Fibroblast of pulmonary artery (primary cell): Measurements from ENCODE around the gene TIAM2.

ENCODE experiments used
- DNase-seq: peaks from one replicate; pipeline ENCODE4 v3.0.0-alpha.2; 2010; ENCODE audit warnings: low read depth
- H3K4me3 ChIP-seq: replicated peaks from 2 replicates; pipeline ENCODE4 v1.5.1; 2011; ENCODE audit warnings: low read depth, mild to moderate bottlenecking, control low read depth, low read length, moderate library complexity
- TF ChIP-seq, protein P1 (sequence below): IDR thresholded peaks from 2 replicates; pipeline ENCODE4 v1.5.1; 2011; ENCODE audit warnings: mild to moderate bottlenecking, control low read depth, low read length, inconsistent platforms; ENCODE audit errors: missing control alignments

Gene TIAM2

GRCh38 chr6:155130161-155130853 lies 135.2 kb downstream of the TIAM2 start:
- TF ChIP-seq, protein P1, sequence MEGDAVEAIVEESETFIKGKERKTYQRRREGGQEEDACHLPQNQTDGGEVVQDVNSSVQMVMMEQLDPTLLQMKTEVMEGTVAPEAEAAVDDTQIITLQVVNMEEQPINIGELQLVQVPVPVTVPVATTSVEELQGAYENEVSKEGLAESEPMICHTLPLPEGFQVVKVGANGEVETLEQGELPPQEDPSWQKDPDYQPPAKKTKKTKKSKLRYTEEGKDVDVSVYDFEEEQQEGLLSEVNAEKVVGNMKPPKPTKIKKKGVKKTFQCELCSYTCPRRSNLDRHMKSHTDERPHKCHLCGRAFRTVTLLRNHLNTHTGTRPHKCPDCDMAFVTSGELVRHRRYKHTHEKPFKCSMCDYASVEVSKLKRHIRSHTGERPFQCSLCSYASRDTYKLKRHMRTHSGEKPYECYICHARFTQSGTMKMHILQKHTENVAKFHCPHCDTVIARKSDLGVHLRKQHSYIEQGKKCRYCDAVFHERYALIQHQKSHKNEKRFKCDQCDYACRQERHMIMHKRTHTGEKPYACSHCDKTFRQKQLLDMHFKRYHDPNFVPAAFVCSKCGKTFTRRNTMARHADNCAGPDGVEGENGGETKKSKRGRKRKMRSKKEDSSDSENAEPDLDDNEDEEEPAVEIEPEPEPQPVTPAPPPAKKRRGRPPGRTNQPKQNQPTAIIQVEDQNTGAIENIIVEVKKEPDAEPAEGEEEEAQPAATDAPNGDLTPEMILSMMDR, result no peak
- no peak for DNase-seq
- H3K4me3 ChIP-seq, result no peak overlapping the region

DNA sequence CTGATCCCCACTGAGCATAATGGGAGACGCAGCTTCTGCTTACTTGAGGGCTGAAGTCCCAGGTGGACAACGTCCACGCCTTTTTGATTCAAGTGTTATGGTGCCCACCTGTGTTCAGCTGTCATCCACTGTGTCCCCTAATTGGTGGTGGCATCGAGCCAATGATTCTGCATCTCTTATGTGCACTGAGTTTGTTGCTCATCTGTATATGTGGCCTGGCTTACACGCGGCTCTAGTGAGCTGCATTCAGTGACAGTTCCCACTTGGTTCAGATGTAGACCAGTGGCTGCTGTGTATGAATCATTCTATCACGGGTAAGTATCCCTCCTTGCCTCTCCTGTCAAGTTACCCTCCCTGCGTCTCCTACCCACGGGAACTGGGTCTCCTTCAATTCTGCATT lies 137.5 kb downstream of the TIAM2 start:
- H3K4me3 ChIP-seq, result no peak overlapping the region
- TF ChIP-seq, protein P1, result no peak
- no peak for DNase-seq

- no peak for DNase-seq
- TF ChIP-seq, protein P1, result no peak
- H3K4me3 ChIP-seq, result no peak overlapping the region
Observed at GRCh38 chr6:155141002-155141401, 145.9 kb downstream of the TIAM2 start.

- no peak overlapping the region for H3K4me3 ChIP-seq
- no peak for DNase-seq
- TF ChIP-seq, protein P1, result no peak
Observed at GRCh38 chr6:155141512-155141911, 146.4 kb downstream of the TIAM2 start.

- DNase-seq, result peak; percentile 32
- TF ChIP-seq, protein P1, result no peak
- peak overlapping the region; percentile 35 for H3K4me3 ChIP-seq
Observed at GRCh38 chr6:155142168-155143028, 147.3 kb downstream of the TIAM2 start.

DNA sequence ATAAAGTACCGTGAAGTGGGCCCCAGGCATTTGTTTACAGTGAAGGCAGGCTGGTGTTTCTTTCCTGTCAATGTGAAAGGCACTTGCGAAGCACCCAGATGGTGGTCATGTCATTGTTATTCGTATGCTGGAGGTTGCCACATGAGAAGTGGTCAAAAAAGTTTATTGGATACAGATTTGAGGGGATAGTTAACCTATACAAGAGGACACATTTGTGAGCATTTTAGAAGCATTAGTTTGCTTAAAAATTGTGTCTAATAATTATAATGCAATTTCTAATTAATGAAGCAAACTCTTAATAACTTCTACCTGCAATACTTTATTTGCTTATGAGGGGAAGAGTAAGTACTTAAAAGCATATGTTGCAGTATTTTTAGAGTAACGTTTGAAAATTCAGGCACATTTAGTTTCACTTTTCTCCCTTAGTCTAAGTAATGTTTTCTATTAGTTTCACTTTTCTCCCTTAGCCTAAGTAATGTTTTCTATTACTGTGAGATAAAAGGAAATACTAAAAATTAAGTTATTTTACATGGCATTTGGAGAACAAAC lies 148.0 kb downstream of the TIAM2 start:
- peak overlapping the region; percentile 35 for H3K4me3 ChIP-seq
- peak; percentile 36 for DNase-seq

More for the DNA sequence above, 148.0 kb downstream of the TIAM2 start:
- TF ChIP-seq, protein P1, result no peak
